Smooth muscle cell (in vitro differentiated cells): Measurements from ENCODE around the gene SSMEM1. TPM values are rescaled to one million over a fixed set of nuclear protein-coding genes. Genes with fewer than 3 reads are reported as not detected.

Experiments used
- DNase-seq: peaks from one replicate; lab custom pipeline; 2025; ENCODE audit not compliant: unreplicated experiment; lab: John Stamatoyannopoulos, UW
- H2AFZ ChIP-seq: fragments of 200-600 bp; sonication (generic); 2 replicates; pipeline ENCODE4 v1.6.0; 2016; ENCODE audit warnings: antibody characterized with exemption, low read depth, mild to moderate bottlenecking
- H3F3A ChIP-seq: fragments of 200-600 bp; sonication (generic); 2 replicates; pipeline ENCODE4 v1.6.0; 2017; ENCODE audit warnings: antibody characterized with exemption, low read depth
- H3K27ac ChIP-seq: fragments of 200-600 bp; sonication (generic); 2 replicates; pipeline ENCODE4 v1.5.1; 2016; ENCODE audit warnings: low read depth, mild to moderate bottlenecking
- H3K27me3 ChIP-seq: fragments of 200-600 bp; sonication (generic); 2 replicates; pipeline ENCODE4 v1.6.1; 2016; ENCODE audit warnings: low read depth, mild to moderate bottlenecking
- H3K36me3 ChIP-seq: fragments of 200-600 bp; sonication (generic); 2 replicates; pipeline ENCODE4 v1.5.1; 2016; ENCODE audit warnings: low read depth
- H3K4me1 ChIP-seq: fragments of 200-600 bp; sonication (generic); 2 replicates; pipeline ENCODE4 v1.5.1; 2016; ENCODE audit warnings: low read depth
- H3K4me2 ChIP-seq: fragments of 200-600 bp; sonication (generic); 2 replicates; pipeline ENCODE4 v1.6.0; 2016; ENCODE audit warnings: mild to moderate bottlenecking
- H3K4me3 ChIP-seq: fragments of 200-600 bp; sonication (generic); 2 replicates; pipeline ENCODE4 v1.5.1; 2016; ENCODE audit warnings: mild to moderate bottlenecking
- H3K79me2 ChIP-seq: fragments of 200-600 bp; sonication (generic); 2 replicates; pipeline ENCODE4 v1.6.0; 2016; ENCODE audit warnings: low read depth, mild to moderate bottlenecking
- H3K9ac ChIP-seq: fragments of 200-600 bp; sonication (generic); 2 replicates; pipeline ENCODE4 v1.6.0; 2016; ENCODE audit warnings: low read depth
- H3K9me3 ChIP-seq: fragments of 200-600 bp; sonication (generic); replicated peaks from 2 replicates; pipeline ENCODE4 v1.5.1; 2016; ENCODE audit warnings: low read depth
- H4K20me1 ChIP-seq: fragments of 200-600 bp; sonication (generic); 2 replicates; pipeline ENCODE4 v1.6.0; 2016; ENCODE audit warnings: low read depth
- WGBS: methylation state at CpG from one replicate; pipeline ENCODE4 v1.1.7; 2016; ENCODE audit warnings: low lambda C conversion rate; 5-methylcytosine and 5-hydroxymethylcytosine counted together
- polyA plus RNA-seq: library from polyadenylated mRNA; unstranded; fragments of >200 nt; fragmentation: Nextera tagmentation; extraction: Ambion mirVana; gene quantifications from 2 replicates; pipeline ENCODE4 v1.2.1, GENCODE V29; 2016
- total RNA-seq: library from RNA; depleted of rRNA; stranded (reverse); fragments of >200 nt; gene quantifications from 2 replicates; pipeline ENCODE4 v1.2.3, GENCODE V29; 2014
- TF ChIP-seq, protein P1 (sequence below): fragments of 200-600 bp; sonication (generic); IDR thresholded peaks from 2 replicates; pipeline ENCODE4 v1.5.1; 2017; ENCODE audit warnings: borderline replicate concordance, mild to moderate bottlenecking, antibody characterized with exemption; ENCODE audit not compliant: insufficient read depth, poor library complexity, severe bottlenecking

SSMEM1 gene
- total and polyA plus RNA-seq, 2 experiments from 2014 or later = not detected

DNA sequence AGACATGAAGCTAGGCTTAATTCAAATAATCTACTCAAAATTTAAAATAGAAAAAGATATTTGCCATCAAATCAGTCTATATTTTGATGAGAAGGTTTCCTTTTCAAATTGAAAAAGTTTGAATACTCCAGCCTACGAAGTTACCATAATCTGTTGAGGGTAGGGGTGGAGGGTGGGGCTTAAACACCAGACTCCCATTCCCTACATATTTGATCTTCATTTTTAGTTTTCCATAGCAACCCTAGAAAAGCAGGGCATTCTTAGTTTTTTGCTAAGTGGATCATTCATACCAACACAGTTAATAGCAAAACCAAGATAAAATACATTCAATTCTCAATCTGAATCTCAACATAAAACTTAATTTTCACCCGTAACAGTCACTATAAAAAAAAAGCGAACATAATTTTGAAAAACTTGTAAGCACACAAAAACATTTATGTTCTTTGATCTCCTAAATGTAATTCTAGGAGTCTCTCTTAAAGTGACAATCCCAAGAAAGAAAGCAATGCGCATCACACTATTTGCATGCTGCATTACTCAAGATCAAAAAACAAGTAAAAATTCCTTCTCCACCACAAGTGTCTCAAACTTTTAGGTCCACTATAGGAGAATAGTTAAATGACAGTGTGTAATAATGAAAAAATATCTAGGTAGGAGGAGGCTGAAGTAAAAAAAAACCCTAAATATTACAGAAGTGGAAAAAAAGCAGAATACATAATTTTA, 33.3 kb upstream of the SSMEM1 start:
- H4K20me1 ChIP-seq = no peaks in the 10 kb centered on the region
- H3K4me3 ChIP-seq = no peak overlapping the region
- H3K36me3 ChIP-seq = no peaks in the 10 kb centered on the region
- H3K79me2 ChIP-seq = no peaks in the 10 kb centered on the region
- H3K9me3 ChIP-seq = no peaks in the 10 kb centered on the region
- WGBS = 95% methylated on average over 4 of the region's 4 CpGs
- H2AFZ ChIP-seq = no peak overlapping the region
- H3K4me1 ChIP-seq = no peaks in the 10 kb centered on the region
- DNase-seq = no peak
- H3K27ac ChIP-seq = no peak overlapping the region
- no peaks in the 10 kb centered on the region for H3F3A ChIP-seq
- H3K9ac ChIP-seq = no peak overlapping the region
- TF ChIP-seq, protein P1, sequence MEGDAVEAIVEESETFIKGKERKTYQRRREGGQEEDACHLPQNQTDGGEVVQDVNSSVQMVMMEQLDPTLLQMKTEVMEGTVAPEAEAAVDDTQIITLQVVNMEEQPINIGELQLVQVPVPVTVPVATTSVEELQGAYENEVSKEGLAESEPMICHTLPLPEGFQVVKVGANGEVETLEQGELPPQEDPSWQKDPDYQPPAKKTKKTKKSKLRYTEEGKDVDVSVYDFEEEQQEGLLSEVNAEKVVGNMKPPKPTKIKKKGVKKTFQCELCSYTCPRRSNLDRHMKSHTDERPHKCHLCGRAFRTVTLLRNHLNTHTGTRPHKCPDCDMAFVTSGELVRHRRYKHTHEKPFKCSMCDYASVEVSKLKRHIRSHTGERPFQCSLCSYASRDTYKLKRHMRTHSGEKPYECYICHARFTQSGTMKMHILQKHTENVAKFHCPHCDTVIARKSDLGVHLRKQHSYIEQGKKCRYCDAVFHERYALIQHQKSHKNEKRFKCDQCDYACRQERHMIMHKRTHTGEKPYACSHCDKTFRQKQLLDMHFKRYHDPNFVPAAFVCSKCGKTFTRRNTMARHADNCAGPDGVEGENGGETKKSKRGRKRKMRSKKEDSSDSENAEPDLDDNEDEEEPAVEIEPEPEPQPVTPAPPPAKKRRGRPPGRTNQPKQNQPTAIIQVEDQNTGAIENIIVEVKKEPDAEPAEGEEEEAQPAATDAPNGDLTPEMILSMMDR = no peak
- no peaks in the 10 kb centered on the region for H3K27me3 ChIP-seq
- no peak overlapping the region for H3K4me2 ChIP-seq

DNA sequence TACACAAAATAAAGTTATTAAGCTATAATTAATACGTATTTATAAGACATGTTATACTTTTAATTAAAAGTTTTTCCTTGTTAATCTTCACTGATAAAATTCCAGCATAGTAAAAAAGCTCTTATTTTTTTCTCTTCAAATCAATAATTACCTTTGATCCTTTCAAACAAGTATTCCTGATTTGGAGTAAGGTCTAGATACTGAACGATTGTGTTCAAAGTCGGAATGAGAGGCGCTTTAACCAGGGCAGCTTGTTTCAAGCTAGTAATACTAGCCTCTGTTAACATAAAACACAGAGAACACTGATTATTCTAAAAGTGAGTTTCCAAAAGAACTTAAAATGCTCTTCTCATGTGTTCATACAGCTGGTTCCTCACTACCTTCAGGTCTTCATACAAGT, 29.4 kb upstream of the SSMEM1 start:
- Histone ChIP-seq H3F3A (no peaks in the 10 kb centered on the region), H4K20me1 (no peaks in the 10 kb centered on the region), H3K27ac (no peak overlapping the region), H3K36me3 (peaks cover 15% of the 10 kb centered on the region), H3K9ac (no peak overlapping the region), H3K9me3 (no peaks in the 10 kb centered on the region), H3K27me3 (no peaks in the 10 kb centered on the region), H2AFZ (no peak overlapping the region), H3K4me2 (no peak overlapping the region), H3K4me1 (no peaks in the 10 kb centered on the region), H3K4me3 (no peak overlapping the region), H3K79me2 (no peaks in the 10 kb centered on the region)
- no peak for DNase-seq
- 95% methylated on average over 4 of the region's 4 CpGs for WGBS
- TF ChIP-seq, protein P1 = no peak

DNA sequence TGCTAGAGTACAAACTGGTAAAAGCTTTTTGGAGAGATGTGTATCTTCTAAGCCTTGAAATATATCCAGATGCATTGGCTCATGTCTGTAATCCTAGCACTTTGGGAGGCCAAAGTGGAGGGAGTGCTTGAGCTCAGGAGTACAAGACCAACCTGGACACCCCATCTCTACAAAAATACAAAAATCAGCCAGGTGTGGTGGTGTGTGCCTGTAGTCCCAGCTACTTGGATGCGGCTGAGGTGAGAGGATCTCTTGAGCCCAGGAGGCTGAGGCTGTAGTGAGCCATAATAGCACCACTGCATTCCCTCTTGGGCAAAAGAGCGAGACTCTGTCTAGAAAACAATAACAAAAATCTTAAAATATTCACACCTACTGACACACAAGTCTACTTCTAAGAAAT, 28.0 kb upstream of the SSMEM1 start:
- no peaks in the 10 kb centered on the region for H3K9me3 ChIP-seq
- TF ChIP-seq, protein P1 = no peak
- no peak for DNase-seq
- no peak overlapping the region for H2AFZ ChIP-seq
- WGBS = 98% methylated on average over 2 of the region's 2 CpGs
- H3K4me2 ChIP-seq = no peak overlapping the region
- H3K27me3 ChIP-seq = no peaks in the 10 kb centered on the region
- no peak overlapping the region for H3K4me3 ChIP-seq
- H3F3A ChIP-seq = no peaks in the 10 kb centered on the region
- H3K36me3 ChIP-seq = peaks cover 25% of the 10 kb centered on the region
- no peak overlapping the region for H3K27ac ChIP-seq
- no peaks in the 10 kb centered on the region for H3K4me1 ChIP-seq
- H3K9ac ChIP-seq = no peak overlapping the region
- no peaks in the 10 kb centered on the region for H3K79me2 ChIP-seq
- no peaks in the 10 kb centered on the region for H4K20me1 ChIP-seq
